Right lobe of liver (tissue), 6 donors: Measurements from ENCODE around the gene D2HGDH. TPM values are rescaled to one million over a fixed set of nuclear protein-coding genes. Genes with fewer than 3 reads are reported as not detected.

Experiments
- ATAC-seq, 4 donors: fragments of 200-7000 bp; cut with Tn5 transposase; one replicate each; pipeline ENCODE4 v1.9.1; 2020; ENCODE audit warnings: mild to moderate bottlenecking in 4 of 4, moderate library complexity in 4 of 4
- DNase-seq, 3 donors: peaks; one replicate each; pipeline ENCODE4 v3.0.0-alpha.2; 2020
- H3K27ac ChIP-seq, 3 donors: fragments of 200-600 bp; one replicate each; pipeline ENCODE4 v1.8.0; 2022
- H3K27me3 ChIP-seq, 2 donors: fragments of 200-600 bp; one replicate each; pipeline ENCODE4 v1.8.0; 2022
- H3K36me3 ChIP-seq, 4 donors: fragments of 200-600 bp; sonication (generic) in 1 of 4; one replicate each; pipeline versions ENCODE4 v1.5.1 to v1.8.0; 2017 to 2022; ENCODE audit warnings: control low read depth in 1 of 4
- H3K4me1 ChIP-seq, 4 donors: fragments of 200-600 bp; sonication (generic) in 1 of 4; one replicate each; pipeline versions ENCODE4 v1.5.1 to v1.8.0; 2017 to 2022; ENCODE audit warnings: control low read depth in 1 of 4
- H3K4me3 ChIP-seq, 3 donors: fragments of 200-600 bp; one replicate each; pipeline ENCODE4 v1.8.0; 2022
- H3K9me3 ChIP-seq, 4 donors: fragments of 200-600 bp; sonication (generic) in 1 of 4; one replicate each; pipeline versions ENCODE4 v1.5.1 to v1.8.0; 2017 to 2022; ENCODE audit warnings: control low read depth in 1 of 4
- POLR2A ChIP-seq: fragments of 450-650 bp; IDR thresholded peaks from one replicate; pipeline ENCODE4 v1.6.1; 2017; ENCODE audit warnings: antibody characterized with exemption, mild to moderate bottlenecking
- WGBS: methylation state at CpG from one replicate; pipeline ENCODE4 v1.1.6; 2018; ENCODE audit warnings: low coverage, low lambda C conversion rate; ENCODE audit not compliant: insufficient coverage; ENCODE audit errors: missing lambda C conversion rate; 5-methylcytosine and 5-hydroxymethylcytosine counted together
- intact Hi-C, 2 donors: fragments of 100-400 bp; cut with DNase I; formaldehyde crosslinking; loops; one replicate each; pipeline versions ENCODE4 v1.11.2 to v1.14.1; 2022
- total RNA-seq, 6 experiments: library from RNA; depleted of rRNA in 2 of 6; stranded (reverse); fragments of >200 nt in 2 of 6; fragmentation: NEBNext Ultra II Directional in 3 of 6; extraction: Animal tissue kit (Norgen Biotek cat#: 25700) in 3 of 6; gene quantifications; one replicate each; pipeline versions ENCODE4 v1.1.0 to v1.2.4, GENCODE V29; 2016 to 2023
- TF ChIP-seq, protein P1 (sequence below), 4 donors: fragments of 200-600 bp in 3 of 4; fragments of 450-650 bp in 1 of 4; IDR thresholded peaks; one replicate each; pipeline versions ENCODE4 v1.5.1 to v1.8.0; 2016 to 2022; ENCODE audit warnings: antibody characterized with exemption in 4 of 4, mild to moderate bottlenecking in 2 of 4
- donor health status: DM: no; HTN: yes; CAD: no.
- donor health status: DM: no; HTN: no; CAD: no.
- donor health status: DM: no; HTN: no; CAD: no.
- donor health status: DM: no; HTN: yes; CAD: no.
- donor health status: DM: no; HTN: yes; CAD: no.

The D2HGDH gene
- total RNA-seq, 6 experiments from 2014 or later: 18.9 to 38.6 (median 25.9) TPM

DNA sequence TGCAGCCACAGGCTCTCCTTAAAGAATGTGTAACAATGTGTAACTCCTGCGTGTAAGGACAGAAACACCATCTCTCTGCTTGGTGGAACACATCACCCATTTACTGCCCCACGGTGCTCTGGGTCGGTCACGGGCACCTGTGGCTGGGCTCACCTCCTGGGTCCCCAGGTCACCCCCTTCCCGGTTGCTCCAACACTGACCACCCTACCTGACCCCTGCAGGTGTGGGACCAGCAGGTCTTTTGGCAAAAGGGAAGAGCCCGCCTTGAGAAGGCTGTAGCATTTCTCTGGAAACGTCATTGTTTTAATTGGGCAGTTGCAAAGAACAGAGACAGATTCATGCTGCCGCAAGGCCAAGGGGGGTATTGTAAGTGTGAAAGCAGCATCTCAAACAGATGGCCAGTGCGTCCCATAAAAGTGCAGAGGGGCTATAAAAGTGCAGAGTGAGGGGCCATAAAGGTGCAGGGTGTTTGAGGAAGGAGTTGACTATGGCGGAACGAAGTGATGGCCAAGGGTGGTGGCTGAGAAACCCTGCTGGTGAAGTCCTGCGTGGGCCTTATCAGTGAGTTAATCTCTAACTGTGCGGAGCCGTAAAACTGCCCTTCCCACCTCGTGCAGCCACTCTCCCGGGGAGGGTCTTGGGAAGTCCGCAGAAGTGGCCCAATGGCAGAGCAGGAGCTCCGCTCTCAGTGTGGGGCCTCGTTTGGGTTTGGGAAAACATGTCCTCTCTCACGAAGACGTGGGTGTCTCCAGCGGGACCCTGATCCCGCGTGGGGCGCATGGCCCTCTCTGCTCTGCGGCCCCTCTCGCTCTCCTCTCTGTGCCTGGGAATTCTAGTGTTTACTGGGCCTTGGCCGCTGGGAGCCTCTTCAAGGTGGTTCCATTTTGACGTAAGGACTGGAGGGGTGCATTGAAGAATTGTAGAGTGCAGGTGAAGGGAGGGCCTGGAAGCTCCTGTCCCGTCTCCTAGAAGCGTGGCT, 60.9 kb downstream of the D2HGDH start:
- WGBS: 86% methylated on average over 14 of the region's 31 CpGs
- TF ChIP-seq, protein P1, sequence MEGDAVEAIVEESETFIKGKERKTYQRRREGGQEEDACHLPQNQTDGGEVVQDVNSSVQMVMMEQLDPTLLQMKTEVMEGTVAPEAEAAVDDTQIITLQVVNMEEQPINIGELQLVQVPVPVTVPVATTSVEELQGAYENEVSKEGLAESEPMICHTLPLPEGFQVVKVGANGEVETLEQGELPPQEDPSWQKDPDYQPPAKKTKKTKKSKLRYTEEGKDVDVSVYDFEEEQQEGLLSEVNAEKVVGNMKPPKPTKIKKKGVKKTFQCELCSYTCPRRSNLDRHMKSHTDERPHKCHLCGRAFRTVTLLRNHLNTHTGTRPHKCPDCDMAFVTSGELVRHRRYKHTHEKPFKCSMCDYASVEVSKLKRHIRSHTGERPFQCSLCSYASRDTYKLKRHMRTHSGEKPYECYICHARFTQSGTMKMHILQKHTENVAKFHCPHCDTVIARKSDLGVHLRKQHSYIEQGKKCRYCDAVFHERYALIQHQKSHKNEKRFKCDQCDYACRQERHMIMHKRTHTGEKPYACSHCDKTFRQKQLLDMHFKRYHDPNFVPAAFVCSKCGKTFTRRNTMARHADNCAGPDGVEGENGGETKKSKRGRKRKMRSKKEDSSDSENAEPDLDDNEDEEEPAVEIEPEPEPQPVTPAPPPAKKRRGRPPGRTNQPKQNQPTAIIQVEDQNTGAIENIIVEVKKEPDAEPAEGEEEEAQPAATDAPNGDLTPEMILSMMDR (IDR thresholded peaks at IDR 0.05): no peak
- no peak for TF ChIP-seq POLR2A
- no peaks in the 10 kb centered on the region for H3K27me3 ChIP-seq
- DNase-seq (no peak), ATAC-seq (no peak)
- intact Hi-C loops: no loop called here
- H3K4me1 ChIP-seq: no peaks in the 10 kb centered on the region
- no peaks in the 10 kb centered on the region for H3K36me3 ChIP-seq
- H3K4me3 ChIP-seq: no peak overlapping the region
- no peak overlapping the region for H3K27ac ChIP-seq
- H3K9me3 ChIP-seq: no peaks in the 10 kb centered on the region

DNA sequence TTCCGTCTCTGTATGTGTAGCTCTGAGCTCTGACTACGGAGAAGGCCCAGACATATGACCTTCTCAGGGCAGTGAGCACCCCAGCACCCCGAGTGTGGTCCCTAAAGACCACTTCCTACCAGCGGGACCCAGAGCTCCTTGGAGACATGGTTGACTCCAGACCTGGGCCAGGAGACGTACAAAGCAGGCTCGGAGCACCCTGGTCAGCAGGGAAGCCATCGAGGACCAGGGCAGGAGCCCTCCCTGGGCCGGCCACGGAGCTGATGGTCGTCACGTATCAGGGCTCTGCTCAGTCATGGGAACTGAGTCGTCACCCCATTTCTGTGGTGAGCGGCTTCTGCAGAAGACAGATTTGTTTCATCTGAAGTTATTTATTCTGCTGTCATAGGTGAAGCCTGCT, 61.8 kb downstream of the D2HGDH start:
- no peaks in the 10 kb centered on the region for H3K27me3 ChIP-seq
- H3K36me3 ChIP-seq: no peaks in the 10 kb centered on the region
- TF ChIP-seq, protein P1 (IDR thresholded peaks at IDR 0.05): no peak
- TF ChIP-seq POLR2A: no peak
- WGBS: 100% methylated on average over 1 of the region's 13 CpGs
- H3K4me1 ChIP-seq: no peaks in the 10 kb centered on the region
- H3K4me3 ChIP-seq: no peak overlapping the region
- no peak for ATAC-seq
- no peak overlapping the region for H3K27ac ChIP-seq
- intact Hi-C loops: no loop called here
- H3K9me3 ChIP-seq: no peaks in the 10 kb centered on the region
- no peak for DNase-seq

DNA sequence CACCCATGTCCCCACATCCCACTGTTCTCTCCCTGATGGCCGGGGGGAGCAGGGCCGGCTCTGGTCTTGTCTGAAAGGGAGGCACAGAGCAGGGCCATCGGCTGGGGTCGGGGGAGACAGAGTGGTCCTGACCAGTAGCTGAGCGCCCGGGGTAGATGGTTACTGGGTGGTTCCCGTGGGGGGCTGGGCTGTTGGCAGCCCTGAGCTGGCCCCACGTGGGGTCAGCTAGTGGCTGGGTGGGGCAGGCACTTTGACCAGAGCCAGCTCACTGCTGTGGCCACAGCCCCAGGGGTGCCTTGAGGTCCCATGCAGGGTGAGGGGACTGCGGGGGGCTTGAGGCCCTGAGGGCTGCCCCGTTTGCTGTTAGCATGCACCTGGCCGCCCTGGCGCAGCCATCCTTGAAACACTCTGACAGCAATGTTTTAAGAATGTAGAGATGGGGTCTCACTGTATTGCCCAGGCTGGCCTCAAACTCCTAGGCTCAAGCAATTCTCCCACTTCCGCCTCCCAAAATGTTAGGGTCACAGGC, 62.2 kb downstream of the D2HGDH start:
- no peak overlapping the region for H3K4me3 ChIP-seq
- ATAC-seq (no peak), DNase-seq (peak in 1 of 3 donors; percentile 22)
- H3K27me3 ChIP-seq: no peaks in the 10 kb centered on the region
- TF ChIP-seq POLR2A: no peak
- TF ChIP-seq, protein P1 (IDR thresholded peaks at IDR 0.05): no peak
- intact Hi-C loops: no loop called here
- WGBS: 90% methylated on average over 2 of the region's 13 CpGs
- H3K4me1 ChIP-seq: no peaks in the 10 kb centered on the region
- H3K36me3 ChIP-seq: no peaks in the 10 kb centered on the region
- H3K27ac ChIP-seq: no peak overlapping the region
- H3K9me3 ChIP-seq: no peaks in the 10 kb centered on the region

DNA sequence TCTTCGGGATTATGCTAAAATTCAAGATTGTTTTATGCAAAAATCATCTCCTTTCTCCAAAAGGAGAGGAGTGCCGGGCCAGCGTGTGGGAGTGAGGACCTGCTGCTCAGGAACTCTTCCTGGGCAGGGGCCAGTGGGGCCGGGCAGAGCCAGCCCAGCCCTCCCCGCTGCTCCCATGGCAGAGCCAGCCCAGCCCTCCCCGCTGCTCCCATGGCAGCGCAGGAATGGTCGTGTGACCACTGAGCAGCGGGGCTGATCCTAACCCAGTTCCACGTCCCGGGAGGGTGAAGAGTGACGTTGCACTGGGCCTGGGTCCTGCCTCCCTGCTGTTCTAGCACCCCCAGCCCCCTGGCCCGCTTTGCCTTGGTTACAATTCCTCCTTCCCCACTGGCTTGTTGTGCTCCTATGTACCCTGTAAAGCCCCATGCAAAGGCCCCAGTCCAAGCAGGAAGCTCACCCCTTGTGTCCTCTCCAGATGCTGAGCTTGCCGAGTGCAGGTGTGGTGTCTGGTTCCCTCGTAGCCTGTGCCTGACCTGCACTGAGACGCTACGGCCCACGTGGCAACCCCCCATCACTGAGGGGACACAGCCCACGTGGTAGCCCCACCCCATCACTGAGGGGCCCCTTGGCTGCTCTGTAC, 63.1 kb downstream of the D2HGDH start:
- ATAC-seq: no peak
- Histone ChIP-seq H3K27me3 (no peaks in the 10 kb centered on the region), H3K4me1 (no peaks in the 10 kb centered on the region), H3K36me3 (no peaks in the 10 kb centered on the region), H3K9me3 (no peaks in the 10 kb centered on the region), H3K27ac (no peak overlapping the region), H3K4me3 (no peak overlapping the region)
- no peak for DNase-seq
- WGBS: 78% methylated on average over 4 of the region's 19 CpGs
- intact Hi-C loops: no loop called here
- TF ChIP-seq POLR2A: no peak
- TF ChIP-seq, protein P1 (IDR thresholded peaks at IDR 0.05): no peak
